C4-2B (cell line): ENCODE measurements around the gene SLC3A2.

Experiments used
- CTCF ChIP-seq: fragments of 450-650 bp; conservative IDR thresholded peaks from 2 replicates; pipeline ENCODE4 v1.5.1; 2017; ENCODE audit warnings: mild to moderate bottlenecking
- ZFX ChIP-seq: fragments of 450-650 bp; IDR thresholded peaks from 2 replicates; pipeline ENCODE4 v1.6.1; 2017

- TF ChIP-seq CTCF: no peak
- no peak for TF ChIP-seq ZFX
Observed at GRCh38 chr11:62919898-62920640, 39.4 kb downstream of the SLC3A2 start.
